SK-N-SH (cell line): ENCODE measurements around the gene CHST13. TPM values are rescaled to one million over a fixed set of nuclear protein-coding genes. Genes with fewer than 3 reads are reported as not detected.

Source experiments
- CTCF ChIA-PET: fragments of 300-600, 350-600 bp; formaldehyde crosslinking; extraction: SDS; loops from one replicate; lab custom pipeline; 2021; lab: Yijun Ruan, JAX
- POLR2A ChIA-PET: fragments of 350-600 bp; sonication (Branson Sonifier 250); formaldehyde crosslinking; extraction: SDS; loops from one replicate; lab custom pipeline; 2020; ENCODE audit warnings: antibody characterized with exemption, inconsistent platforms; lab: Yijun Ruan, JAX
- DNase-seq: peaks from one replicate; pipeline ENCODE4 v3.0.0; 2012
- H2AFZ ChIP-seq: fragments of 200-600 bp; sonication (generic); 2 replicates; pipeline ENCODE4 v1.8.1; 2016; ENCODE audit warnings: antibody characterized with exemption, mild to moderate bottlenecking, low read depth
- H3F3A ChIP-seq: fragments of 200-600 bp; sonication (generic); replicated peaks from 2 replicates; pipeline ENCODE3; 2016; ENCODE audit warnings: antibody characterized with exemption, mild to moderate bottlenecking; ENCODE audit not compliant: insufficient read depth
- H3K27ac ChIP-seq, 2 experiments: fragments of 200-500 bp in 1 of 2; fragments of 200-600 bp in 1 of 2; sonication (Bioruptor generic) in 1 of 2; sonication (generic), shearing (Covaris generic) in 1 of 2; 2 replicates each; pipeline versions ENCODE4 v1.5.1 to v1.6.1; 2014 to 2016; ENCODE audit warnings: low read depth in 2 of 2, inconsistent platforms in 1 of 2, low read length in 1 of 2, mild to moderate bottlenecking in 1 of 2, mixed read lengths in 1 of 2
- H3K27me3 ChIP-seq: fragments of 200-600 bp; sonication (generic), shearing (Covaris generic); 2 replicates; pipeline ENCODE4 v1.6.1; 2016; ENCODE audit warnings: mixed run types; ENCODE audit not compliant: insufficient read depth
- H3K36me3 ChIP-seq, 2 experiments: fragments of 200-500 bp in 1 of 2; fragments of 200-600 bp in 1 of 2; sonication (Bioruptor generic) in 1 of 2; sonication (generic) in 1 of 2; replicated peaks in 1 of 2; 2 replicates each; pipeline versions ENCODE3 to v1.5.1; 2014 to 2016; ENCODE audit warnings: low read length in 1 of 2, mild to moderate bottlenecking in 1 of 2; ENCODE audit not compliant: insufficient read depth in 2 of 2, control insufficient read depth in 1 of 2
- H3K4me1 ChIP-seq, 2 experiments: fragments of 200-500 bp in 1 of 2; fragments of 200-600 bp in 1 of 2; sonication (Bioruptor generic) in 1 of 2; sonication (generic), shearing (Covaris generic) in 1 of 2; 2 replicates each; pipeline versions ENCODE4 v1.5.1 to v1.6.1; 2014 to 2016; ENCODE audit warnings: low read depth in 1 of 2, low read length in 1 of 2, mixed run types in 1 of 2; ENCODE audit not compliant: insufficient read depth in 2 of 2, control insufficient read depth in 1 of 2
- H3K4me2 ChIP-seq: fragments of 200-600 bp; sonication (generic), shearing (Covaris generic); 2 replicates; pipeline ENCODE4 v1.6.1; 2017; ENCODE audit warnings: mixed run types
- H3K4me3 ChIP-seq, 2 experiments: fragments of 200-500 bp in 1 of 2; fragments of 200-600 bp in 1 of 2; sonication (Bioruptor generic) in 1 of 2; sonication (generic), shearing (Covaris generic) in 1 of 2; 2 replicates each; pipeline versions ENCODE4 v1.5.1 to v1.8.1; 2014 to 2016; ENCODE audit warnings: low read depth in 2 of 2, inconsistent platforms in 1 of 2, low read length in 1 of 2, mild to moderate bottlenecking in 1 of 2, mixed read lengths in 1 of 2, moderate library complexity in 1 of 2
- H3K79me2 ChIP-seq: fragments of 200-600 bp; sonication (generic); 2 replicates; pipeline ENCODE4 v1.8.1; 2017; ENCODE audit warnings: mild to moderate bottlenecking; ENCODE audit not compliant: insufficient read depth
- H3K9ac ChIP-seq: fragments of 200-600 bp; sonication (generic); 2 replicates; pipeline ENCODE4 v1.6.1; 2017; ENCODE audit warnings: mixed run types
- H3K9me2 ChIP-seq: fragments of 200-600 bp; sonication (generic); 2 replicates; pipeline ENCODE4 v1.6.1; 2017; ENCODE audit warnings: mixed run types
- H3K9me3 ChIP-seq: fragments of 200-600 bp; sonication (generic); 2 replicates; pipeline ENCODE4 v1.6.1; 2017; ENCODE audit warnings: mixed run types, mild to moderate bottlenecking, moderate library complexity
- H4K20me1 ChIP-seq: fragments of 200-600 bp; sonication (generic); 2 replicates; pipeline ENCODE4 v1.6.1; 2017; ENCODE audit warnings: mild to moderate bottlenecking, mixed run types; ENCODE audit not compliant: insufficient read depth
- CTCF ChIP-seq: fragments of 200-600 bp; sonication (generic); IDR thresholded peaks from 2 replicates; pipeline ENCODE4 v1.6.1; 2017; ENCODE audit warnings: antibody characterized with exemption, mild to moderate bottlenecking, moderate library complexity
- FOXM1 ChIP-seq: IDR thresholded peaks from 2 replicates; pipeline ENCODE4 v1.4.0; 2012; ENCODE audit warnings: low read depth, mild to moderate bottlenecking
- JUND ChIP-seq: IDR thresholded peaks from 2 replicates; pipeline ENCODE4 v1.4.0; 2012
- MXI1 ChIP-seq: IDR thresholded peaks from 2 replicates; pipeline ENCODE4 v1.6.1; 2012; ENCODE audit warnings: mild to moderate bottlenecking, low read depth, low read length, improper control_type of control experiment
- NFIC ChIP-seq: IDR thresholded peaks from 2 replicates; pipeline ENCODE4 v1.4.0; 2012; ENCODE audit warnings: borderline replicate concordance
- NRF1 ChIP-seq: IDR thresholded peaks from 2 replicates; pipeline ENCODE4 v1.6.1; 2012; ENCODE audit warnings: low read depth, mild to moderate bottlenecking, low read length
- RCOR1 ChIP-seq: fragments of 150-350 bp; IDR thresholded peaks from 2 replicates; pipeline ENCODE4 v1.6.1; 2017; ENCODE audit warnings: antibody characterized with exemption, low read length
- RFX5 ChIP-seq: IDR thresholded peaks from 2 replicates; pipeline ENCODE4 v1.6.1; 2012; ENCODE audit warnings: mild to moderate bottlenecking, improper control_type of control experiment, low read length
- SIN3A ChIP-seq: IDR thresholded peaks from 2 replicates; pipeline ENCODE4 v1.6.1; 2012; ENCODE audit warnings: low read depth, mild to moderate bottlenecking, low read length, moderate library complexity, borderline replicate concordance
- TCF12 ChIP-seq: IDR thresholded peaks from 2 replicates; pipeline ENCODE4 v1.4.0; 2012
- WGBS: methylation state at CpG from one replicate; pipeline ENCODE4 v1.1.6; 2017; ENCODE audit warnings: low lambda C conversion rate; 5-methylcytosine and 5-hydroxymethylcytosine counted together
- polyA plus RNA-seq, 3 experiments: library from polyadenylated mRNA; depleted of rRNA; stranded (reverse); fragments of >200 nt; gene quantifications; 2 replicates each; pipeline ENCODE4 v1.2.3, GENCODE V29; 2012
- TF ChIP-seq, protein P1 (sequence below): IDR thresholded peaks from 2 replicates; pipeline ENCODE4; 2012
- TF ChIP-seq, protein P2 (sequence below): IDR thresholded peaks from 2 replicates; pipeline ENCODE4 v1.6.1; 2012; ENCODE audit warnings: mild to moderate bottlenecking, low read depth, low read length, moderate library complexity

Gene CHST13
- polyA plus RNA-seq, 1 of the 3 experiments (the other 2 are of a cell fraction) = 0.41 TPM

DNA sequence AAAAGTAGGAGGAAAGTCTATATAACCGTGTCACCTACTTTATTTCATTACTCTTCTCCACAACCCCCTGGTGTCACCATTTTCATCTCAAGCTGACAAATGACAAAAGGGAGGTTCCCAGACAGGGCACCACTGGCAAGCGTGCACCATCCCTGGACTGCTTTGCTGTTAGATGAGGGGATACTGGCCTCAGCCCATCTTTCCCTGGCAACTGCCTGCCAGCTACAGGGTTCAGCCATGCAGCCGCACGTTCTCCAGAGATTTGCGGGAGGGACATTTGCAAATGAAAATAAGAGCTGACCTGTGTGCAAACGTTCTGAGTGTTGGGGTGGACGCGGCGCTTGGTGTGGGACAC, 7.0 kb upstream of the CHST13 start:
- H3K27ac ChIP-seq = no peak overlapping the region
- ChIA-PET CTCF (interaction anchor here (0.6 to 1.5 kb wide), 2 partner anchors 38 to 144 kb away, joined by 3 to 4 read pairs; no protein-coding TSS in a partner anchor), POLR2A (no interaction called here)
- H4K20me1 ChIP-seq = no peaks in the 10 kb centered on the region
- H3K4me3 ChIP-seq = no peak overlapping the region
- TF ChIP-seq FOXM1 = no peak
- TF ChIP-seq MXI1 = no peak
- TF ChIP-seq, protein P1, sequence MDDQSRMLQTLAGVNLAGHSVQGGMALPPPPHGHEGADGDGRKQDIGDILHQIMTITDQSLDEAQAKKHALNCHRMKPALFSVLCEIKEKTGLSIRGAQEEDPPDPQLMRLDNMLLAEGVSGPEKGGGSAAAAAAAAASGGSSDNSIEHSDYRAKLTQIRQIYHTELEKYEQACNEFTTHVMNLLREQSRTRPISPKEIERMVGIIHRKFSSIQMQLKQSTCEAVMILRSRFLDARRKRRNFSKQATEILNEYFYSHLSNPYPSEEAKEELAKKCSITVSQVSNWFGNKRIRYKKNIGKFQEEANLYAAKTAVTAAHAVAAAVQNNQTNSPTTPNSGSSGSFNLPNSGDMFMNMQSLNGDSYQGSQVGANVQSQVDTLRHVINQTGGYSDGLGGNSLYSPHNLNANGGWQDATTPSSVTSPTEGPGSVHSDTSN = no peak
- no peak for TF ChIP-seq SIN3A
- TF ChIP-seq RFX5 = no peak
- no peaks in the 10 kb centered on the region for H3K79me2 ChIP-seq
- H3K9ac ChIP-seq = no peak overlapping the region
- H3K36me3 ChIP-seq = no peaks in the 10 kb centered on the region
- WGBS = 89% methylated on average over 8 of the region's 9 CpGs
- no peaks in the 10 kb centered on the region for H3K9me2 ChIP-seq
- H3K27me3 ChIP-seq = no peaks in the 10 kb centered on the region
- H3K4me2 ChIP-seq = no peak overlapping the region
- no peaks in the 10 kb centered on the region for H3K9me3 ChIP-seq
- H3K4me1 ChIP-seq = peaks cover 0 to 9% of the 10 kb centered on the region in 2 experiments; a peak in 1 of 4 replicates
- DNase-seq = no peak
- H2AFZ ChIP-seq = no peak overlapping the region
- no peaks in the 10 kb centered on the region for H3F3A ChIP-seq

- Histone ChIP-seq H3K4me3 (no peak within 1 kb of the TSS), H3K9me3 (no peaks in the 10 kb centered on the region), H4K20me1 (no peaks in the 10 kb centered on the region), H3K36me3 (no peaks in the 10 kb centered on the region), H3K27ac (no peak within 1 kb of the TSS), H3K9ac (no peak within 1 kb of the TSS), H2AFZ (no peak within 1 kb of the TSS), H3K4me1 (peaks cover 0 to 10% of the 10 kb centered on the region in 2 experiments; a peak in 1 of 4 replicates), H3K27me3 (no peaks in the 10 kb centered on the region), H3K79me2 (no peaks in the 10 kb centered on the region), H3K4me2 (no peak within 1 kb of the TSS), H3F3A (no peaks in the 10 kb centered on the region), H3K9me2 (no peaks in the 10 kb centered on the region)
- TF ChIP-seq RCOR1 (no peak), JUND (no peak), CTCF (no peak), NRF1 (no peak), TCF12 (no peak), RFX5 (no peak), NFIC (no peak)
- TF ChIP-seq, protein P2, sequence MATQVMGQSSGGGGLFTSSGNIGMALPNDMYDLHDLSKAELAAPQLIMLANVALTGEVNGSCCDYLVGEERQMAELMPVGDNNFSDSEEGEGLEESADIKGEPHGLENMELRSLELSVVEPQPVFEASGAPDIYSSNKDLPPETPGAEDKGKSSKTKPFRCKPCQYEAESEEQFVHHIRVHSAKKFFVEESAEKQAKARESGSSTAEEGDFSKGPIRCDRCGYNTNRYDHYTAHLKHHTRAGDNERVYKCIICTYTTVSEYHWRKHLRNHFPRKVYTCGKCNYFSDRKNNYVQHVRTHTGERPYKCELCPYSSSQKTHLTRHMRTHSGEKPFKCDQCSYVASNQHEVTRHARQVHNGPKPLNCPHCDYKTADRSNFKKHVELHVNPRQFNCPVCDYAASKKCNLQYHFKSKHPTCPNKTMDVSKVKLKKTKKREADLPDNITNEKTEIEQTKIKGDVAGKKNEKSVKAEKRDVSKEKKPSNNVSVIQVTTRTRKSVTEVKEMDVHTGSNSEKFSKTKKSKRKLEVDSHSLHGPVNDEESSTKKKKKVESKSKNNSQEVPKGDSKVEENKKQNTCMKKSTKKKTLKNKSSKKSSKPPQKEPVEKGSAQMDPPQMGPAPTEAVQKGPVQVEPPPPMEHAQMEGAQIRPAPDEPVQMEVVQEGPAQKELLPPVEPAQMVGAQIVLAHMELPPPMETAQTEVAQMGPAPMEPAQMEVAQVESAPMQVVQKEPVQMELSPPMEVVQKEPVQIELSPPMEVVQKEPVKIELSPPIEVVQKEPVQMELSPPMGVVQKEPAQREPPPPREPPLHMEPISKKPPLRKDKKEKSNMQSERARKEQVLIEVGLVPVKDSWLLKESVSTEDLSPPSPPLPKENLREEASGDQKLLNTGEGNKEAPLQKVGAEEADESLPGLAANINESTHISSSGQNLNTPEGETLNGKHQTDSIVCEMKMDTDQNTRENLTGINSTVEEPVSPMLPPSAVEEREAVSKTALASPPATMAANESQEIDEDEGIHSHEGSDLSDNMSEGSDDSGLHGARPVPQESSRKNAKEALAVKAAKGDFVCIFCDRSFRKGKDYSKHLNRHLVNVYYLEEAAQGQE = no peak
- WGBS = 70% methylated on average over 2 of the region's 16 CpGs
- no peak for DNase-seq
- ChIA-PET POLR2A (no interaction called here), CTCF (interaction anchor here (0.6 to 1.5 kb wide), 4 partner anchors 7 to 1030 kb away, joined by 3 to 5 read pairs (median 4); no protein-coding TSS in a partner anchor)
These were observed 6.5 kb upstream of the CHST13 start, which contains the start of gene UROC1 for GRCh38 chr3:126517291-126517951. TSS of gene UROC1 (minus strand) at chr3:126517773. CDS start at chr3:126517719, 54 bp downstream.
